Glomerular visceral epithelial cell (primary cell): Measurements from ENCODE around the gene SEZ6L.

ENCODE experiments used
- DNase-seq: peaks from one replicate; pipeline ENCODE4 v3.0.0-alpha.2; 2016; ENCODE audit errors: extremely low spot score

Gene SEZ6L

GRCh38 chr22:26334232-26334631 is 165.0 kb downstream of the SEZ6L start:
- no peak for DNase-seq

- DNase-seq: no peak
Measured at GRCh38 chr22:26336773-26337172, 167.5 kb downstream of the SEZ6L start.

- DNase-seq: no peak
Measured at GRCh38 chr22:26339755-26340154, 170.5 kb downstream of the SEZ6L start.

- no peak for DNase-seq
Measured at GRCh38 chr22:26342745-26343410, 173.6 kb downstream of the SEZ6L start.

- DNase-seq: no peak
Measured at GRCh38 chr22:26345496-26345895, 176.2 kb downstream of the SEZ6L start.

GRCh38 chr22:26348810-26349526 is 179.7 kb downstream of the SEZ6L start:
- no peak for DNase-seq

- no peak for DNase-seq
Measured at GRCh38 chr22:26354707-26355106, 185.4 kb downstream of the SEZ6L start.

GRCh38 chr22:26357281-26357680 is 188.0 kb downstream of the SEZ6L start:
- DNase-seq: no peak

- no peak for DNase-seq
Measured at GRCh38 chr22:26357813-26358212, 188.6 kb downstream of the SEZ6L start.

- DNase-seq: no peak
Measured at GRCh38 chr22:26359156-26359555, 189.9 kb downstream of the SEZ6L start.

GRCh38 chr22:26360169-26360885 is 191.1 kb downstream of the SEZ6L start:
- DNase-seq: peak; percentile 81

GRCh38 chr22:26362471-26362870 is 193.2 kb downstream of the SEZ6L start:
- DNase-seq: peak; percentile 70

- DNase-seq: peak; percentile 82
Measured at GRCh38 chr22:26364066-26365015, 195.1 kb downstream of the SEZ6L start.

GRCh38 chr22:26367402-26368245 is 198.4 kb downstream of the SEZ6L start:
- DNase-seq: peak; percentile 57

- no peak for DNase-seq
Measured at GRCh38 chr22:26372890-26373289, 203.6 kb downstream of the SEZ6L start.

- DNase-seq: no peak
Measured at GRCh38 chr22:26374391-26375026, 205.2 kb downstream of the SEZ6L start.

- no peak for DNase-seq
Measured at GRCh38 chr22:26377170-26377830, 208.0 kb downstream of the SEZ6L start.

- DNase-seq: no peak
Measured at GRCh38 chr22:26380072-26380830, 211.0 kb downstream of the SEZ6L start.

GRCh38 chr22:26382782-26383181 is 213.5 kb downstream of the SEZ6L start:
- no peak for DNase-seq
